HEK293T (cell line): ENCODE data around the gene CSNK2A2.
A peak's percentile ranks its signal among the peaks of the same experiment; 100 is the strongest.

ENCODE experiments used
- CTCF ChIA-PET: fragments of 350-600 bp; formaldehyde crosslinking; extraction: SDS; loops from one replicate; lab custom pipeline; 2021; ENCODE audit warnings: antibody characterized with exemption, inconsistent platforms; lab: Yijun Ruan, JAX
- POLR2A ChIA-PET: fragments of 350-600 bp; formaldehyde crosslinking; extraction: SDS; loops from one replicate; lab custom pipeline; 2020; ENCODE audit warnings: antibody characterized with exemption, inconsistent platforms; lab: Yijun Ruan, JAX
- DNase-seq: peaks from one replicate; pipeline ENCODE4 v3.0.0; 2012; ENCODE audit warnings: mixed read lengths; ENCODE audit errors: extremely low spot score
- ARNT ChIP-seq: fragments of 450-650 bp; IDR thresholded peaks from 2 replicates; pipeline ENCODE4 v1.6.1; 2017; ENCODE audit warnings: mild to moderate bottlenecking
- BHLHE40 ChIP-seq: fragments of 450-650 bp; IDR thresholded peaks from 2 replicates; pipeline ENCODE4 v1.6.1; 2016; ENCODE audit warnings: mild to moderate bottlenecking, moderate library complexity, borderline replicate concordance
- CTBP1 ChIP-seq: fragments of 450-650 bp; IDR thresholded peaks from 2 replicates; pipeline ENCODE4 v1.6.1; 2016; ENCODE audit warnings: borderline replicate concordance
- ELF4 ChIP-seq: fragments of 450-650 bp; IDR thresholded peaks from 2 replicates; pipeline ENCODE4 v1.6.1; 2017; ENCODE audit warnings: antibody characterized with exemption
- FOXA1 ChIP-seq: fragments of 450-650 bp; IDR thresholded peaks from 2 replicates; pipeline ENCODE4 v1.6.1; 2016; ENCODE audit warnings: mild to moderate bottlenecking
- FOXK2 ChIP-seq: fragments of 450-650 bp; IDR thresholded peaks from 2 replicates; pipeline ENCODE4 v1.6.1; 2016; ENCODE audit warnings: mild to moderate bottlenecking
- FOXM1 ChIP-seq: fragments of 450-650 bp; IDR thresholded peaks from 2 replicates; pipeline ENCODE4 v1.6.1; 2017; ENCODE audit warnings: mild to moderate bottlenecking, borderline replicate concordance
- HDGF ChIP-seq: fragments of 450-650 bp; IDR thresholded peaks from 2 replicates; pipeline ENCODE4 v1.6.1; 2017; ENCODE audit warnings: antibody characterized with exemption, borderline replicate concordance
- L3MBTL2 ChIP-seq: fragments of 450-650 bp; conservative IDR thresholded peaks from 2 replicates; pipeline ENCODE4 v1.6.1; 2016; ENCODE audit warnings: mild to moderate bottlenecking
- LEF1 ChIP-seq: fragments of 450-650 bp; IDR thresholded peaks from 2 replicates; pipeline ENCODE4 v1.6.1; 2017; ENCODE audit warnings: mild to moderate bottlenecking, borderline replicate concordance
- NFRKB ChIP-seq: fragments of 450-650 bp; IDR thresholded peaks from 2 replicates; pipeline ENCODE4 v1.6.1; 2016; ENCODE audit warnings: mild to moderate bottlenecking, moderate library complexity
- PKNOX1 ChIP-seq: fragments of 450-650 bp; IDR thresholded peaks from 2 replicates; pipeline ENCODE4 v1.6.1; 2016
- SP1 ChIP-seq: fragments of 450-650 bp; IDR thresholded peaks from 2 replicates; pipeline ENCODE4 v1.6.1; 2017
- SUZ12 ChIP-seq: fragments of 450-650 bp; IDR thresholded peaks from 2 replicates; pipeline ENCODE4 v1.6.1; 2016; ENCODE audit warnings: mild to moderate bottlenecking
- TARDBP ChIP-seq: fragments of 450-650 bp; IDR thresholded peaks from 2 replicates; pipeline ENCODE4 v1.6.1; 2016
- ZNF384 ChIP-seq: fragments of 450-650 bp; IDR thresholded peaks from 2 replicates; pipeline ENCODE4 v1.6.1; 2016

The CSNK2A2 gene

GRCh38 chr16:58198022-58198683, at the start of gene CSNK2A2:
Gene CSNK2A2, minus strand, starts transcription at chr16:58198106. Its CDS starts 370 bp downstream, at chr16:58197736.
- DNase-seq, result peak; percentile 93
- POLR2A ChIA-PET, result interaction anchor here (0.6 kb wide), 1 partner anchor 1105 kb away, joined by 4 read pairs; no protein-coding TSS in a partner anchor
- CTCF ChIA-PET, result no interaction called here
- no peak for TF ChIP-seq CTBP1
- TF ChIP-seq ARNT, result no peak
- no peak for TF ChIP-seq ZNF384
- no peak for TF ChIP-seq SUZ12
- TF ChIP-seq HDGF, result no peak
- TF ChIP-seq NFRKB, result no peak
- TF ChIP-seq L3MBTL2, result no peak
- no peak for TF ChIP-seq TARDBP
- no peak for TF ChIP-seq SP1
- no peak for TF ChIP-seq BHLHE40
- TF ChIP-seq FOXA1, result no peak
- no peak for TF ChIP-seq LEF1

- no peak for DNase-seq
- ChIA-PET CTCF (no interaction called here), POLR2A (no interaction called here)
- TF ChIP-seq NFRKB (no peak), ELF4 (no peak), CTBP1 (no peak), ARNT (no peak), FOXM1 (no peak), ZNF384 (no peak), HDGF (no peak)
Measured at GRCh38 chr16:58243528-58244004, 45.7 kb upstream of the CSNK2A2 start.

DNA sequence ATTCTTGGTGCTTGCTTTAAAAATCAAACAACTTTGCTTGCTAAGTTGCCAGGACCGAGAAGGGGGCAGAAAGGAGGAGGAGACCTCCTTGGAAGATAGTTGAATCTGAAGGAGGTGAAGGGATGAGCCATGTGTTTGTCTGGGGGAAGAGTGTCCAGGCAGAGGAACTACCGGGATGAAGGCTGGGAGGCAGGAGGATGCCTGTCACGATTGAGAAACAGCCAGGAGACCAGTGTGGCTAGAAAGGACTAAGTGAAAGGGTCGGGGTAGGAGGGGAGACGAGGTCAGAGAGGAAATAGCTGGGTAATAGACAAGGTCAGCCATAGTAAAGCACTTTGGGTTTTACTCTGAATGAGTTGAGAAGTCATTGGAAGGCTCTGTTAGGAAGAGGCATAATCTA, 38.9 kb upstream of the CSNK2A2 start:
- ChIA-PET CTCF (no interaction called here), POLR2A (no interaction called here)
- DNase-seq, result no peak
- TF ChIP-seq L3MBTL2 (no peak), LEF1 (no peak), BHLHE40 (no peak), PKNOX1 (no peak), ARNT (no peak), SP1 (no peak), FOXK2 (no peak), ZNF384 (no peak), FOXA1 (no peak), TARDBP (no peak), NFRKB (no peak), CTBP1 (no peak), FOXM1 (no peak), ELF4 (no peak), SUZ12 (no peak), HDGF (no peak)

DNA sequence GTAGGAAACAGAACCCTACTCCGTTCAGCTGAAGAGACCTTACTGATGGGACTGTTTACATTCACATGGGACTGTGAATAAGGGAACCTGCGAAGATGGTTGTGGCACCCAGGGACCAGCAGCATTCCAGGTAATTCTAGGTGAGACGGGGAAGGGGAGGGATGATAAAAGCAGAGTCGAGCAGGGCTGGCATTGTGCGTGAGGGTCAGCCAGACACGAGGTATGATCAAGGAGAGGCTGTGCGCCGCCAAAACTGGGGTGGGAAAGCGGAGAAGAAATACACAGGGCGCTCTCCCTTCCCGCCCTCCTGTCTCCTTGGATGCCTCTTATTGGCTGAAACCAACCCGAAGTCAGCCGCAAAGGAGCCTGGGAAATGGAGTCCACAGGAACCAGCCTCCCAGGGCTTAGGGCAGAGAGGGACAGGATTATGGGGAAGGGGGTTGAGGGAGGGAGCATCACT, 38.4 kb upstream of the CSNK2A2 start:
- CTCF ChIA-PET, result no interaction called here
- no peak for TF ChIP-seq FOXM1
- TF ChIP-seq L3MBTL2, result peak; percentile 98
- peak; percentile 80 for DNase-seq
- POLR2A ChIA-PET, result no interaction called here

DNA sequence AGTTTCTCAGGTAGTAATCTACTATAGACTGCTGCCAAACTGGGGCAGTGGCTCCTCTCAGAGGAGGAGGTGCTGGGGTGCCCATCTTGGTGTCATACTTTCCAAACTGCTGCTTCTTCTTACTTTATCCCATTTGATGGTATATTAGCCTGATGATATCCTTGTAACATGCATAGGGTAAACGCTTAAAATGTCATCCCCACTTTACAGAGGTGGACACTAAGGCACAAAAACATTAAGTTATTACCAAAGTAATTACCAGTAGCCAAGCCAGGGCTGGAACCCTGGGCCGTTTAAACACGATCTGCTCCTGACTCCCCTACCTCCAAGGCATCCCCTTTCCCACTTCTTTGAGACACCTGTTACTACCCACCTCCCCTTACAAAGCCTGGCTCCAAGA, 37.8 kb upstream of the CSNK2A2 start:
- DNase-seq, result no peak
- ChIA-PET CTCF (no interaction called here), POLR2A (no interaction called here)
- TF ChIP-seq FOXK2 (no peak), CTBP1 (no peak), L3MBTL2 (no peak), SUZ12 (no peak), PKNOX1 (no peak), BHLHE40 (no peak), FOXM1 (no peak), ELF4 (no peak), TARDBP (no peak), ARNT (no peak), FOXA1 (no peak), LEF1 (no peak), ZNF384 (no peak), HDGF (no peak), NFRKB (no peak), SP1 (no peak)

- no peak for TF ChIP-seq ARNT
- TF ChIP-seq SP1, result no peak
- TF ChIP-seq L3MBTL2, result no peak
- no peak for TF ChIP-seq ZNF384
- TF ChIP-seq HDGF, result no peak
- DNase-seq, result no peak
- ChIA-PET POLR2A (no interaction called here), CTCF (no interaction called here)
Measured at GRCh38 chr16:58234831-58235595, 37.1 kb upstream of the CSNK2A2 start.
